ENCODE measurements around the gene C14orf119.
A peak's percentile ranks its signal among the peaks of the same experiment; 100 is the strongest.

The C14orf119 gene

DNA sequence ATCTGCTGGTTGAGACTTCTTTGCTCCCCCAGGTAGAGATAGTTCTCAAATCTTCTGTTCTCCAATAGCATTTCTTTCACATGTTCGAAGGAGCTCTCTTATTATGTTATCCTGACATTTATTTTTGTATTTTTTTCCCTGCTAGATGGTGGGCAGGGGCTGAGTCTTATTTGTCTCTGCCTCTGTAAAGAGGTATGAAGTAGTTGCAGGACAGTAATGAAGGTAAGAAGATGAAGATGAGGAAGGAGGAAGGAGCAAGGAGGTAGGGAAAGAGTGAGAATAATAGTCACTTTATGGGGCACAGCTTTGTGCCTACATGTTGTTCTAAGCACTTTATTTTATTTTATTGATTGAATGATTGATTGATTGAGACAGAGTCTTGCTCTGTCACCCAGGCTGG, 14.5 kb downstream of the C14orf119 start:
- DNase-seq (ENCODE audit: low read depth), result no peak

- no peak for DNase-seq (ENCODE audit: low read depth)
Observed at GRCh38 chr14:23110579-23111365, 15.5 kb downstream of the C14orf119 start.

DNA sequence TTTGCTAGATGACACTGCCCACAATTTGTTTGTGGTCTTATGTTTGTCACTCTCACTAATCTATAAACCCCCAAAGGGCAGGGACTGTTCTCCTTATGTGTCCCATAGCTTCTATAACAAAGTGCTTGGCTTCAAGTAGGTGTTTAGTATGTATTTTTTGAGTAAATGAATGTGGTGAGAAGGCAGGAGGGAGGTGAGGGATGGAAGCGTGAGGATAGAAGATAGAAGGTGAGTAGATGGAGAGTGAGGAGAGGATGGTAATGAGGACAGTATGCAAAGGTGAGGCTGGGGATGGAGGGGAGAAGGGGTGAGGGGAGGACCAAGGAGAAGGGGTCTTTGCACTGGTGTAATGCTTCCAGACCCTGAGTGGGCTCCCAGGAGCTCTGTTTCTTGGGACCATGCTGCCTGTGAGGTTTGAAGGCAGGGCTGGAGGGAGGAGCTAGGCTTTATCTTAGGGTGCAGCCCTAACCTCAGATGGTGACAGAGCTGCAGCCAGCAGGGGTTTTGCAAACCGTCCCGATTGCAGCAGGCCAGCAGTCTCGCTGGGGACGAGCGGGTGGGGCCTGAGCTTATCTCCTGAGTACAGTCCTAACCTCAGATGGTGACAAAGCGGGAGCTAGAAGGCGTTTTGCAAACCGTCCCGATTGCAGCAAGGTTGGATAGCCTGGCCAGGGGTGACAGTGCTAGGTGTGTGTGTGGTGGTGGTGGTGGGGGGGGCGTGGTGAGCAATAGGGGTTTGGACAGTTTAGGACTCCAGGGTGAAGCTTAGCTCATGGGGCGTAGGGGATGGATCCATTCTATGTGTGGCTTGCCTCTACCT, 17.3 kb downstream of the C14orf119 start:
- DNase-seq (ENCODE audit: low read depth), result no peak

DNA sequence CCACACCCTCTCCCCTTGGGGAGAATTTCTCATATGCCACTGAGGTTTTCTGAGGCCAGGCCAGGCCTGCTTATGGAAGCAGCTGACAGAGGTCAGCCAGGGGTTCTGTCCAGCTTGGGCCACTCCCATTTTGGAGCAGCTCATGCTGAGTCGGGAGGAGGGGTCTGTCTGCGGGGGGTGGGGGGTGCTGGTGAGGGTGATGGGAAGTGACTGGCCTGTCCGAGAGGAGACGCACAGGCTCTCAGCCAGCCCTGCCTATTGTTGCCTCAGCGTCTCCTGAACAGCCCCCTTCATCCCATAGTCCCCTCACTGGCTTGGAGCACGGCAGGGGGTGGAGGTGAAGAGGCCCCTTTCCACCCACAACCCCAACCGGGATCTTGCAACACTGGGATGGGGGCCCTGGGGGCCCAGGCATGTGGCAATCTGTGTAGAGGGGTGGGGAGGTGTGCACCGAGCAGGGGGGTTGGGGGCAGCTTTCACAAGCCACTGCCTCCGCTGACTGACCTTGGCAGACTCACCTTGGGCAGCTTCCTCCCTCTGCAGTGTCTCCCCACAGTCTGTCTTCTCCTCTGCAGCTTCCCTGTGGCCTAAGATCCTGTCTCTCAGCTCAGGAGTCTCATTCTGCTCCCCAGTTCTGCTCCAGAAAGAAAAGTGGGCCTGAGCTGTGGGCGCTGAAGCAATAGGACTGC, 18.3 kb downstream of the C14orf119 start:
- no peak for DNase-seq (ENCODE audit: low read depth)

- DNase-seq (ENCODE audit: low read depth), result no peak
Observed at GRCh38 chr14:23114120-23114458, 18.8 kb downstream of the C14orf119 start.

DNA sequence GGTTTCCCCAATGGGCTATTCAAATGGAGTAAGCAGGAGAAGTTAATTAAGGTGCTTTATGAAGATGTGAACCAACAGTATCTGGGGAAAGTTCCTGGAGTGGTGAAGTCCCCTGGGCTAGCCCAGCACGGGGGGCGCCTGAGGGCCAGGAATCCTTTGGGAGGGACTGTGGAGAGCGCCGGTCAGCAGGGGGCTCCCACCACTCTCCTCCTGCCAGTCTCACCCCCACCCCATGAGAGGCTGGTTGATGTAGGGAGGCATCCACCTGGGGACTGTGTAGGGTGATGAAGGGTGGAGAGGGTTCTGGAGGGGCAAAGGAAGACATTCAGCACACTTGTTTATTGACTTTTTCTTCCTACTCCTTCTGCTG, 19.3 kb downstream of the C14orf119 start:
- DNase-seq (ENCODE audit: low read depth), result no peak

DNA sequence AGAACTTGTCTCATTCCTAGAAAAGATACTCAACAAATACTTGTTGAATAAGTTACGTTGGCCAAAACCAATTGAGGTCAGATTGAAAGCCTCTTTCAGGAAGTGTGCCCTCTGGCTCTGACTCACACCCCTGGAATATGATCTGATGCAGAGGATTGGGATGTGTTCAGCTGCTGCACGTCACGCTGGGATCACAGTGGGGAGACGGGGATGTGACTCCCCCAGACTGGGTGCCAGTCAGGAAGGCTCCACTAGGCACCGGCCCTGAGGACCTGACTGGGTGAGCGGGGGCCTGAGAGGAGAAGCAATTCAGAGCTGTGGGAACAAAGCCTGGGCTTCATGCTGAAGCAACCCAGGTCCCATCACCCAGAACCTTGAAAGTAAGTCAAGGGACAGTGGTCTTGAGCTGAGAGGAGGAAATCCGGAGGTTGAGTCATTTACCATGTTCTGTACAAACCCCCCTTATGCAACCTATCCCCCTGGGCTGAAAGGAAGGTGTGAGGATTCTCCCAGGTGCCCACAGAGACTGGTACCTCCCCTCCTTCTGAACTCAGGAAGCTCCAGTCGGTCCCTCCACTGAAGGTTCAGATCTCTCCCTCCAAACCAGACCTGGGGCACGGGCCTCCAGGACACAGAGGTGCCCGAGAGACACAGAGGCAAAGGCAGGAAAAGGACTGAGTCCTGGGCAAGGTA, 19.9 kb downstream of the C14orf119 start:
- DNase-seq (ENCODE audit: low read depth), result no peak

GRCh38 chr14:23115918-23116317, 20.6 kb downstream of the C14orf119 start:
- DNase-seq (ENCODE audit: low read depth), result no peak

DNA sequence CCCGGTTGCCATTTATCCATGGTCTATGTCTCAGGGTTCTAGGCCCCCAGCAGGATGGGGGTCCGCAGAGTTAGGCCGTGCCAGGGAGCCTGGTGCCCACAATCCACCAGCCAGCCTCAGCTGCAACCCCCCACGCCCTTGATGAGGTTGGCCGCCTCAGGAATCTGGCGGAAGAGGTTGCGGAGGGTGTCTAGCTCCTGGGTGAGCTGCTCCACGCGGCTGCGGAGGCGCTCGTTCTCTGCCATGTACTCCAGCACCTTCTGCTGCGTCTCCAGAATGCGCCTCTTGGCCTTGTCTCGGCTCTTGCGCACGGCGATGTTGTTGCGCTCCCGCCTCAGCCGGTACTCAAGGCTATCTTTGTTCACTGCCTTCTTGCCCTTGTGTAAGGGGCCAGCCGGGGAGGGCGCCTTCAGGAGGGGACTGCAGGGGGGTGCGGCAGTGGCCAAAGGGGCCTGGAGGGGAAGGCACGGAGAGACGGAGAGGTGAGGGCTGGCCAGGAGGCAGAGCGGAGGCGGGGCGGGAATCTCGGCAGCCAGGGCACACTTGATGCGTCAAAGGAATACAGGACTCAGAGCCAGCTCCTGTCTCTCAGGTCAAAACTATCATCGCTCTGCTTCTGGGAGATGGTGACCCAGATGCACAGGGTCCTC, 22.2 kb downstream of the C14orf119 start:
- DNase-seq (ENCODE audit: low read depth), result no peak

DNA sequence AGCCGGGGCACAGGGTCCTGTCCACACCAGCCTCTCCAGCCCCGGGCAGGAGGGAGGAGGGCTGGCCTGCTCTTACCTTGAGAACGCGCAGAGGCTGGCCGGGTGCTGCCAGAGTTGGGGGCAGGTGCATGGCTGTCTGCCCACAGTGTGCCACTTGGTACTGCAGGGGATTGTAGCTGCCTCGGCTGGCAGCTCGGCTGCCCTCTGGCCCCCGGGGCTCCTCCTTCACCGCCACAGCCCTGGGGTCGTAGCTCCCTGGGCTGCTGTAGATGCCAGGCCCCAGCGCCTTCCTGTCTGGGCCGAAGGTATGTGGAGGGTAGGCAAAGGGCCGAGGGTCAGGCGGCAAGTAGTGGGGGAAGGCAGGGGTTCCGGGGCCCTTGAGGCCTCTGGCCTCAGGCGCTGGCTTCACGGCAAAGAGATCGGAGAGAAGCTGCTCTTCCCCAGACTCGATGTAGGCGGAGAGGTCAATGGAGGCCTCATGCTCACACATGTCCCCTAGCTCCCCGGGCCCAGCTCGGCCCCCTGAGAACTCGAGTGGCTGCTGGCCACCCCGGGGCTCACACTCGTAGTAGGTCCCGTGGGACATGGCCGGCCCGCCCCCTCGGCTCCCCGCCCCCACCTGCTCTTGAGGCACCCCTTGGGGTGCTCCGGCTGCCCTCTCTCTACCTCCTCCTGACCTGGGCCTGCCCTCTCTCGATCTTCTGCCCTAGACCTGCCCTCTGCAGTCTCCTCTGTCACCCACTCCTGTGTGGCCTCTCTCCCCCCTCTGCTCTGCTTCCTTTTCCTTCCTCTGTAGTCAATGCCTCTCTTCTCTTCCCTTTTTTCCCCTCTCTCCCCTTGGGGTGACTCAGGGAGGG, 23.4 kb downstream of the C14orf119 start, which contains the start of gene CEBPE:
TSS of gene CEBPE (minus strand) at position 750 of the 857 bp plus-strand sequence. CDS start at position 586, 164 bp downstream.
- no peak for DNase-seq (ENCODE audit: low read depth)

DNA sequence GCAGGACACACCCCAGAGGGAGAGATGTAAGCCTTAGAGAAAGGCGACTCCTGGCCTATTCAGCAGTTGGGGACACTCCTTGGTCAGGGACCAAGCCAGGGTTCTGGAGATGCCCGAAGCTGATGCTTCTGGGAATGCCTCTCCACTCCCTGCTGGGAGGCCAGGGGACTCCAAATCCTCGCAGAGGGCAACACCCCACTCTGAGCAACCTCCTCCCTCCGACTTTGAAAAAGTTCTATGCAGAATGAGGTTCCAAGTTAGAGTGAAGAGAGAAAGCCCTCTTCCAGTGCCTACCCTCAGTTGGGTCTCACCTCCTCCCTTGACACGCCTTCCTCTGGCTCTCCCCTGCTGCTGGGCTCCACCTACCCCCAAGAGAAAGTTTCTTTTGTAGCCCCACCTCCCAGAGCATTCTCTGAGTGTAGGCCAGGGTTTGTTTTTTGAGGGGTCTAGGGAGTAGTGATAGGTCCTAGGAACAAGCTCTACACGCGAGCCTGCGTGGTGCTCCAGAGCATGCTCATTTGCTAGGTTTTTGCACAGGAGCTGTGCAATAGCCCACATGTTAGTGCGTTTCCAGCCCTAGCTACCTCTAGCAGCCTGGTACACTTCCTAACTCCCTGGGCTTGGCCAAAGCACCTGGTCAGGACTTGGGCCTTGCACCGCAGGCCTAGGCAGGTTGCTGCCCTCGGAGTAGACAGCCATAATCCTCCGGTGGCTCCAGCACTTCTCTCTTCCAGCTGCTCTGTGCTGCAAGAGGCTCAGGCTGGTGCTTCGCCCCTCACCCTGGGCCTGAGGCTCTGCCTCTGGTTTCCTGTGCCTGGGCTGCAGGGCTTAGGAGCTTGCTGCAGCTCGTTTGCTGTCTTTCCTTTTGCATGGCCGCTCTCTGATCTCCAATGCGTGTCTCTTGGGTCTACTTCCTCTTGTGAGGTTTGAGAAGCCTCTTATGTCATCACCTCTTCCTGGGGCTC, 24.3 kb downstream of the C14orf119 start:
- no peak for DNase-seq (ENCODE audit: low read depth)

DNA sequence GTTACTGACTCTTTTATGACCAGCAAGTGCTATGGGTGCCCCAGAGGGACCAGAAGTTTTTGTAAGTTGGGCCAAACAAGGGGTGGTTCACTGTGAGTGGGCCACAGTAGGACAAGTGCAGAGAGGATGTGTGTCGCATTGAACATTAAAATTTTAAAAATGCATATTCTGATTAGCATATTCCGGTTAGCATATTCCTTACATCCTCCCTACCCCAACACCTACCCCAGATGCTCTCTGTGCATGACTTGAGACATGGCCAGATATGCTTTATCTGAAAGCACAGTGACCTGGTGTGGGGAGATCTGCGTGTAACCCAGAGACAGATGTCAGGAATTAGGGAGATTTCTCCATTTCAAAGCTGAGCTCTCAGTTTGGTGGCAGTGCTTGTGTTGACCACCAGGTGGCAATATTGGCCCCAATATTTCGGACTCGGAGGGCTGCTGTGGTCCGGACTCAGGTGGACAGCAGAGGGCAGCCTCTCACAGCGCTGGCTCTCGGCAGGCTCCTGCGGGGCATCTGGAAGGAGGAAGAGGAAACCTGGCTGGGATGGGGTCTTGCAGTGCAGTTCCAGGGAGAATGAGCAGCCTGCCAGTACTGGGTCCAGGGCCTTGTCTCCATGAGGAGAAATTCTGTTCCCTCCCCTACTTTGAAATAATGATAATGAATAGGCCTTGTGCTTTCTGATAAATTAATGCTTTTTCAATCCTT, 25.4 kb downstream of the C14orf119 start:
- peak; percentile 68 for DNase-seq (ENCODE audit: low read depth)

- DNase-seq (ENCODE audit: low read depth), result no peak
Observed at GRCh38 chr14:23121361-23121771, 26.1 kb downstream of the C14orf119 start.

DNA sequence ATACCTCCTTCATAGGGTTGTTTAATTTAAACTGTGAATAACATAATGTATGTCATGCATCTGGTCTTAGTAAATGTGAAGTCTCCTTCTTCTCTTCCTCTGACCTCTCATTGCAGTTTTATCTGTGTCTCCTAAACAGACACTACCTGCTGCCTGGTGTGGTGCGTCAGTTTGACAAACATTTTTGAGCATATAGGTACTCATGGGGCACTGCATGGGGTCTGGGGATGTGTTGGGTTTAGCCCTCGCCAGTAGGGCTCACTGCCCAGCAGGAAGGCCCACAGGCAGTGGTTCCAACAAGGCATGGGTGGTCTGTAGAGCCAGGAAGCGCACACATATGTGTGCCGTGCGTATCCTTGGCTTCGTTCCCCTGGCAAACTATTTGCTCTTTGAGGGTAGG, 26.8 kb downstream of the C14orf119 start:
- DNase-seq (ENCODE audit: low read depth), result no peak

- DNase-seq (ENCODE audit: low read depth), result no peak
Observed at GRCh38 chr14:23123419-23123818, 28.1 kb downstream of the C14orf119 start.

DNA sequence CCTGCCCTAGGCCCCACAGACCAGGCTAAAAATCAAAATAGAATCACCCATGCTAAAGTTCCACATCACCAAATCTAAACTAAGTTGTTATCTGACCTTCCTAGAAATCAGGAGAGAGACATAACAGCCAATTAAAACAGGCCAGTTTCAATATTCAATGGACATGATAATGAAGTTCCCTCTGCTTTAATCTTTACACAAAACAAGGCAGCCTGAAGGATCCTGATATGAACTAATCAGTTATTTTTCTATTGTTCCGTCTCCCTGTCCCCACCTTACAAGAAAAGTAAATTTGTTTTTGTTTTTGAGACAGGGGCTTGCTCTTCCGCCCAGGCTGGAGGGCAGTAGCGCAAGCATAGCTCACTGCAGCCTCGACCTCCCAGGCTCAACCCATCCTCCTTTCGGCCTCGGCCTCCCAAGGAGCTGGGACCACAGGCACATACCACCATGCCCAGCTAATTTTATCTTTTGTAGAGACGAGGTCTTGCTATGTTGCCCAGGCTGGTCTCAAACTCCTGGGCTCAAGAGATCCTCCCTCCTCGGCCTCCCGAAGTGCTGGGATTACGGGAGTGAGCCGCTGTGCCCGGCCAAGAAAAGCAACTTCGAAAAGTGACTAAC, 29.1 kb downstream of the C14orf119 start:
- no peak for DNase-seq (ENCODE audit: low read depth)

DNA sequence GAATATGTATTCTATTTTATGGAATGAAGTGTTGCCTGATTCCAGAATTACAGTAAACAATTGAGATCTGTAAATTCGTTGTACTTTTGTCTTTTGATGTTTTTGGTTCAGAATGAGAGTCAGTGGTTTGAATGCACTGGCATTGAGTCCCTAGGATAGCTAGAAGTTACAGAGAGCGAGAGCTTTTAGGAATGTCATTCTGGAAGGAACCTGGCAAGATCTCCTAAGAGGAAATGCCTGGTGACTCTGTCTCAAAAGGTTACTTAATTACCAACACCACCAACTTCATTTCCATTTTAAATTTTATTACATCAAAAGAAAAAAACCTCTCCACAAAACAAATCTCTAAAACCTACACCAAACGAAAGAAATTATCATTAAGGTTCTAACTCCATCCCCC, 29.7 kb downstream of the C14orf119 start:
- DNase-seq (ENCODE audit: low read depth), result no peak

GRCh38 chr14:23125933-23126524, 30.7 kb downstream of the C14orf119 start:
- DNase-seq (ENCODE audit: low read depth), result no peak
